Dedifferentiated amniotic fluid mesenchymal stem cell (primary cell): Measurements from ENCODE around the gene ISG20L2.

Experiments used
- DNase-seq: peaks from one replicate; pipeline ENCODE4 v3.0.0-alpha.2; 2016; ENCODE audit errors: extremely low spot score

ISG20L2 gene

GRCh38 chr1:156741481-156741983, 13.0 kb upstream of the ISG20L2 start:
- no peak for DNase-seq

DNA sequence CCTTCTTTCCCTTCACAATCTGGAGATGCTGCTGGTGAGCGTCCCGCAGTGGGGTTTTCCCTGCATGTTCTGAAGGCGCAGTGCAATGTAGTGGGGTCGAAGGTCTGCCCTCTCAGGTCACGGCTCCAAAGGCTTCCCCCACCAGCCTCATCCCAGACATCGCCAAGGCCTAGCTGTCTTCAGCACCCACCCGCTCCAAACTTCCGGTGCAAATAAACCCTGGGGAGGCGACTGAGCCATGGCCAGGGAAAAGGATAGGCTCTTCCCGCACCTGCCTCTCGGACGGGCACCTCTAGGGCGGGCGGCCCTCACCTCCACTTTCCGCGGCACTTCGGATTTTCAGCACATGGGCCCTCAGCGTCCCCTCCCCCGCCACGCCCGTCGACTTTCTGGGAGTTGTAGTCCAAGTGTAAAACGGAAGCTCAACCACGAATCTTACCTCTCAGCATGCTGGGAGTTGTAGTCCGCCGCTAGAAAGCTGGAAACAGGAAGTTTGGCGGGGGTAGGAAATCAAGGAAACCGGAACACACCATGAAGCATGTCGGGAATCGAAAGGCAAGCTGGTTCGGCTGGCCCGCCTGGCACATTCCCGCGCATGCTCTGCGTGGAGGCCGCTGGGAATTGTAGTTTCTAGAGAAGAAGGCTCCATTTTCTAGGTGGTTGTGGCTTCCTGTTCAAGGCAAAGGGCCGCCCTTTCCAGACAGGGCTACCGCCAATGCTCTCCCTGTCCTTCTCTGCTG, 12.3 kb upstream of the ISG20L2 start, which contains the start of gene MRPL24:
Gene MRPL24, minus strand, starts transcription at position 348 of the 740 bp plus-strand sequence. CDS start 2,384 bp downstream, outside the sequence.
- DNase-seq, result peak; percentile 100

DNA sequence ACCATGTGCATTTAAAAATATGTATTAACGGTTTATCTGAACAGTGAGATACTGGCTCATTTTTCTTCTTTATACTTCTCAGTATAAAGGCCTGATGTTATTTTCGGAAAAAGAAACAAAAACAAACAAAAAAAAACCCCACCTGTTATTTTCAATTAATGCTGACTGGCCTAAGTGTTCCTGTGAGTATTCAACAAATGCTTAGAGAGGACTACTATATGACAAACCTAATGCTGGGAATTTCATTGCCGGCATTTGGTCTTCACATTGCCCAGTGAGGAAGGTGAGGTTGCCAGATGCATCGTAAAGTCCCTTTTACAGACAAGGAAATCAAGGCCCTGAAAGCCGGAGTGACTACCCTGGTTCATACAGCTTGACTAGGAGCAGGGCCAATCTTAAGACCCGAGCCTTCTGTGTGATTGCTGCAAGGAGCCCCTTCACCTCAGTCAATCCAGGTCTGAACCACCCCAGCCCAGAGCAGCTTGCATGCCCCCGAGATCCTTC, 11.7 kb upstream of the ISG20L2 start:
- no peak for DNase-seq

- DNase-seq, result no peak
Measured at GRCh38 chr1:156738916-156739315, 10.3 kb upstream of the ISG20L2 start.

DNA sequence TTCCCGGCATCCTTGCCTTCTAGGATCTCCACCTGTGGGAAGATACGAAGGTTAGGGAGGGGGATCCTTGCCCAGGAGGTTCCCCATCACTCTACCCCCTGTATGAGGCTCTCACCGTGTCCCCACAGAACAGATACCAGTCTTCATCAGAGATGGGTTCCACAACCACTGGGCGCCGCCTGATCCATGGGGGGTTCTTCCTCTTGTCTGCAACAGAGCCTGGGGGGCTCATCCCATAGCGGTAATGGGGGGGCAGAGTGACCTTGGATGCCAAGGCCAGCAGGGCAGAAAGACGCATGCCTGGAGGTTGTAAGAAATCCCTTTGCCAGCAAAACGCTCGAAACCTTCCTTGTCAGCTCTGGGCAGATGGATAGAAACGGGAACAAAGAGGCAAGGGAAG, 9.8 kb upstream of the ISG20L2 start:
- DNase-seq, result no peak

DNA sequence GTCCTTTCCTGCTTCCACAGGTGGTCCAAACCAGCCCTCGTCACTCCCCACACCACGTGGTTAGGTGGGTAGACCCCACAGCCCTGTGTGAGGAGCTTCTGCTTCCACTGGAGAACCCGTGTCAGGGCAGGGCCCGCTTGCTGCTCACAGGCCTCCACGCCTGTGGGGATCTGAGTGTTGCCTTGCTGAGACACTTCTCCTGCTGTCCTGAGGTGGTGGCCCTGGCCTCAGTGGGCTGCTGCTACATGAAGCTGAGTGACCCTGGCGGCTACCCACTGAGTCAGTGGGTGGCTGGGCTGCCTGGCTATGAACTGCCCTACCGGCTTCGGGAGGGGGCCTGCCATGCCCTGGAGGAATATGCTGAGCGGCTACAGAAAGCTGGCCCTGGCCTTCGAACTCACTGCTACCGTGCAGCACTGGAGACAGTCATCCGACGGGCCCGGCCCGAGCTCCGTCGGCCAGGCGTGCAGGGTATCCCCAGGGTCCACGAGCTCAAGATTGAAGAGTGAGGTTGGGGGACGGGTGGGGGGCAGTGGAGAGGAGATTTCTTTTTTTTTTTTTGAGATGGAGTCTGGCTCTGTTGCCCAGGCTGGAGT, 5.5 kb upstream of the ISG20L2 start:
- no peak for DNase-seq

DNA sequence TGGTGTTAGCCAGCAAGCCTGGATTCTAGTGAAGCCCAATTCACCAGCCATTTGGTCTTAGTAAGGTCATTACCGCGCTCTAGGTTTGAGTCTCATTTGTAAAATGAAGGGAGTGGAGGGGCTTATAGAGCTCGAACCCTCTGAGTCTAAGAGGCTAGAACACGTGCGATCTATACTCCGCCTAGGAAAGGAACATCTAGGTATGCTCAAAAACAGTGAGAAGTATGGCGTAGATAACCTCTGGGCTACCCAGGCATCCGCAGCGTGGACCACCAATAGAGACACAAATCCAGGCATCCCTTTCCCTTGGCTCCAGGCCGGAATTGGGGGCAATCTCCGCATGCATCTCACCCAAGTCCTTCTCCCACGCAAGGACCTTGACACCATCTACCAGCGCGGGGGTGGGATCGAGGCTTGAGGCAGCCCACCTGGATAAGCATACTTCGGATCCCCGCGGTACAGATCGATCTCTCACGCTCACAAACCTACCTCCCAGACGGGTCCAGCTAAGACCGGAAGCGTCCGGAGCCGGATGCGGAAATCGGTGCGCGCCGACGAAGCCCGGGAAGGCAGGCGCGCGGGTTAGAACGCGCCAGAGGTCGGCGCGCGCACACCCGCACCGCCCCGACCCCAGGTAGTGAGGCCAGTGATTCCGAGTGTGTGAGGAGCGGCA, 504 bp downstream of the ISG20L2 start, which contains the start of gene METTL25B:
Gene METTL25B, plus strand, starts transcription at position 544 of the 673 bp plus-strand sequence. CDS start 636 bp downstream, outside the sequence.
- peak; percentile 65 for DNase-seq

GRCh38 chr1:156727492-156727891, 1.1 kb downstream of the ISG20L2 start:
- no peak for DNase-seq

DNA sequence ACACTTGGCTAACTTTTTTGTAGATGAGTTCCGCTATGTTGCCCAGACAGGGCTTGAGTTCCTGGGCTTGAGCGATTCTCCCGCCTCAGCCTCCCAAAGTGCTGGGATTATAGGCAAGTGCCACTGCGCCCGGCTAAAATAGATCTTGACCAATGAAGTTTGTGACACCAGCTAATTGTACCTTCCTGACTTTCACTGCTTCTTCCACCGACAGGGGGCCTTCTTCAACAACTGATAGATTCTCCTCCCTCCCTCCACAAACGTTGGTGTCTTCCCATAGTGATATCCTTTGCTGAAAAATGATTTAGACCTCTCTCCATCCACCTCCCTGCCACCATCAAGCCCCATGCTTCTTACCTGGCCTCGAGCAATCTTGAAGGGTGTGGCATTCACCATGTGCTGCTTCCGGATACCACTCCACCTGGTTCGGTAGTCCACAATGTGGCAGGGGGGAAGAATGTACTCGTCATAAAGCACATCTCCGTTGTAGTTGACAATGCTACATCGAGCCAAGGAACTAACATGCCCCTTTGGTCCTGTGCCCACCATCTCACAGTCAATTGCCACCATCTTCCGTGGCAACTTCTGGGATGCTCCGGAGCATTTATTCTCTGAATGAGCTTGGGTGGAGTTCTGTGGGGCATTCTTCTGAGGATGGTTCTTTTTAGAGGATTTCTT, 1.9 kb downstream of the ISG20L2 start:
- no peak for DNase-seq

DNA sequence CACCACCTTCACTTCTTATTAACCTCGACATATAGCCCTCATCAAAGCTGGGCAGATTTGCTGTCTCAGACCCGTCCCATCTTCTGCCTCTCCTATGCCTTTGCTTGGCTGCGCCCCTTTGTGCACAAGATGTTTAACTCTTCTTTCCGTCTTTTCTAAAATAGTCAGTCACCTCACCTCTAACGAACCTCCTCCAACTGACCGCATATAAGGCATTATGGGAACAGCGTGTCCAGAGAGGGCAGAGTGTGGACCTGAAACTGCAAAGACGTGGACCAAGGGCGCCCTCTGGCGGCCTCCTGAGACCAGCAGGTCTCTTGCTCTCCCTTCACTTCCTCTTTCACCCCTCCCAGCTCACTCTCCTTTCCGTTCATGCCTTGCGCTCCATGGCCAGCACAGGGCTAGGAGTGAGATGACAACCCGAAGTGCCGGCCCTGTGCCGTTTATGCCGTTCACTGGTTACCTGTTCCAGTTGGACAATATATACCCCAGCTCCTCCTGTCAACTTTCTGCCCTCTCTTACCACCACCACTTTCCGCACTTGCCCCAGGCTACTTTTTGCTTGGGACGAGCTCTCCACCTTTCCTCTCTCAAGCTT, 2.8 kb downstream of the ISG20L2 start:
- DNase-seq, result peak; percentile 82

DNA sequence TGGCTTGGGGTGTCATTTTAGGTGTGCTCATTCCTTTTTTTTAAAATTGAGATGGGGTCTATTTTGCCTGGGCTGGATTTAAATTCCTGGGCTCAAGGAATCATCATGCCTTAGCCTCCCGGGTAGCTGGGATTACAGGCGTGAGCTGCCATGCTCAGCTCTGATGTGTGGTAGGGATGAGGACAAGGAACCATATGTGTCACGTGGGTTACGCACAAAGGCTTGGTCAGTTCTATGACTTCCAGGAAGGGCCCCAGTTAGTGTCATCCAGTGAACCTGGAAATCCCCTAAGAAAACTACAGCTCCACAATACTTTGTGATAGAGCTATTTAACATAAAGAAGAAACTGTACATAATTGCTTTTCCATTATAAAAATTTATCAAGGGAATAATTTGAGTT, 7.0 kb downstream of the ISG20L2 start:
- DNase-seq, result no peak

DNA sequence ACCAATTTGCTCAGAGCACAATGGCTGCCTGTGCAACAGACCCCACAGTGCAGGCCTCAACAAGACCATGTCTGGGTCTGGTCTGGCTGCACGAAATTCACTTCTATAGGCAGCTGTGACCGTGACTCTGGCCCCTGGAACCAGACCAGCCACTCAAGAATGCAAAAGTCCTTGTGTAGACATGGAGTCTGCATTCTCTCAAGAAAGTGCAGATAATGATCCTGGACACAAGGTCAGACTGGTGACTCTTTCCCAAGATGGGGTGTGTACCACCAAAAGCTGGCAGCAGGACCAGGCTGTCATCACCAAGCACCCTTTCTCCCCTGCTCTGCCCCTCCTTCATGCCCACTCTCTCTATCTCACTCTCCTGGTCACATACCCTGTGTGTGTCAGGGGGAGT, 7.4 kb downstream of the ISG20L2 start:
- DNase-seq, result no peak

- DNase-seq, result peak; percentile 4
Measured at GRCh38 chr1:156717351-156717750, 11.2 kb downstream of the ISG20L2 start.

DNA sequence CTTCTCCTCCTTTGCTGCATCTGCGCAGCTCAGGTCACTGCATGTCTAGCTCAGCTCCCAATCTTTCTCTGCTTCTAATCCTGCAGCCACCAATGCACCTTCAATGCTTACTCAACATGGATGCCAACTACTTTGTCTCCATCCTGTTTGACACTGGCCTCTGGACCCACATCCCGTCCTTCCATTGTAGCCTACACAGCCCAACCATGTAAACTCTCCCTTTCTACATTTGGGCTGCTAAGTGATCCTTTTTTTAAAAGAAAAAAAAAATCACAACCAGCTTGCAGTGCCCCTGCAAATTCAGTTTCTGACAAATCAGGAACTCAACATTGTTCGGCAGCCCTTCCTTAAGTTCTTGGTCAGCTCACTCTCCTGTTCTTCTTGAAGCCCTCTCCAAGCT, 13.7 kb downstream of the ISG20L2 start:
- DNase-seq, result no peak

- DNase-seq, result no peak
Measured at GRCh38 chr1:156712626-156713025, 15.9 kb downstream of the ISG20L2 start.

DNA sequence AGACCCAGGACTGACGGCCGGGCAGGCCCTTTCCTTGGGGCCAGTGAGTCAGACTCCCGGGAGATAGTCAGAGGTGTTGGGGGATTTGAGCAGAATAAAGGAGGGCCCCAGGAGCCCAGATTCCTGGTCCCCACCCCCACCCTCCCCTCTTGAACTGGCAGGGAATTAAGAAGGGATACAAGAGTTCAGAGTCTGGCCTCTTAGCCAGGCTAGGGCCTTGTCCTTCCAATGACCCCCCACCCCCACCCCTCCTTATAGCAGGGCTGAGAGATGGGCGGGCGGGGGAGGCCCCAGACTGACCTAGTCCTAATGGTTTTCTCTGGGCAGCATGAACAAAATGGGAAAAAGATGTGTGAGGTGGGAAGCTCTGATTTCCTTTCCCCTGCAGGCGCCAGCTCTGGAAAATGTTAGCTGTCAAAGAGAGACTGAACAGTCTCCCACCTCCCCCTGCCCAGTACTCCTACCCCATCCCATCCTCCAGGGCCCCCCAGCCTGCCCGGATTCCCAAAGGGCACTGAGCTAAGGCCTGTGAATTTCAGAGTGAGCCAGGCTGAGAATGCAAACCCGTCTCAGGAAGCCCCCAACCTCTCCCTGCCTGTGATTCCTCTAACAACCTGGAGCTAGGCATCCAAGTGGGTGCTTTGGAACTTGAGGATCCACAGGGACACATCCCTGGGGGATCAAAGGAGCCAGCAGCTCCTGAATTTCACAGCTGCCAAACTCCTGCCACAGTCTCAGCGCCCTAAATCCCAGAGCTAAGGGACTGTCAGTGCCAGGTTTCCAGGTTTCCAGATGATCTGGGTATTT, 17.4 kb downstream of the ISG20L2 start:
- DNase-seq, result no peak

GRCh38 chr1:156709757-156710489, 18.6 kb downstream of the ISG20L2 start:
- peak; percentile 90 for DNase-seq

DNA sequence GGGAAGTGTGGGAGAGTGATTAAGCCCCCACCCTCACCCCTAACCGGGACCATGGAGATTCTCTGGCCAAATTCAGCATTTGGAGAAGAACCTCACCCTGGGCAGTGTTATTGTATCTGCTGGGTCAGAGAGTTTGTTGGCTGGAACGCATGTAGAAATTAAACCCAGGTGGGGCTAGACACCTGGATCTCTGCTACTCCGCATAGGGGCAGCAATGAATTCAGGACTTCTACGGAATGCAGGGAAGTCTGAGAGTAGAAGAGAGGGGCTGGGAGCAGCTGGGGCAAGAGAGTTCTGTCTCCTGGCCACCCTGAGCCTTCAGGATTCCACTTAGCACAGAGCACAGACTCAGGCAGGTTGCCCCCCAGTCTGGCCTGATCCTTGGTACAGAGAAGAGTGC, 19.5 kb downstream of the ISG20L2 start:
- DNase-seq, result no peak

DNA sequence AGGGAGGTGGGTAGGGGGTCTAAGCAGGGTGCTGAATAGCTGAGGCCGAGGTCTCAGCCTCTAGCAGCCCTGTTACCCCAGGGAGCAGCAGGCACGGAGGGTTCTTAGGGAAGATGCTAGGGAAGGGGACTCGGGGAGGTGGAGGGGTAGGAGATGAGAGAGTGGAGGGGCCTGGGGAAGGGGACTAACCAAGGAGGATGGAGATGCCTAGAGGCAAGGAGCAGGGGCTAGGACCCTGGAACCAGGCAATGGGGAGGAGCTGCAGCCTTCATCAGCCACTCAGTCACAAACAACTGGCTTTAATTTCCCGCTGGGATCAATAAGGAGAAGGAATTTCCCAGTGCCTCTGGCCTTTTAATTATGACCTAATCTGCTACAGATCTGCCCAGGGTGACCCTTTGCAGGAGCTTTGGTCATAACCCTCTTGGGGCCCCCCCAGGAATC, 20.3 kb downstream of the ISG20L2 start:
- no peak for DNase-seq
